B cell (primary cell): ENCODE data around the gene BAZ2B.

Experiments used
- CTCF ChIP-seq: fragments of 200-600 bp; IDR thresholded peaks from one replicate; pipeline ENCODE4 v1.8.0; 2022; ENCODE audit warnings: antibody characterized with exemption, mild to moderate bottlenecking
- EZH2 ChIP-seq: IDR thresholded peaks from 2 replicates; pipeline ENCODE4 v1.6.1; 2012; ENCODE audit warnings: borderline replicate concordance, low read depth, mild to moderate bottlenecking, moderate library complexity, low read length; ENCODE audit not compliant: insufficient read depth, poor library complexity, severe bottlenecking

DNA sequence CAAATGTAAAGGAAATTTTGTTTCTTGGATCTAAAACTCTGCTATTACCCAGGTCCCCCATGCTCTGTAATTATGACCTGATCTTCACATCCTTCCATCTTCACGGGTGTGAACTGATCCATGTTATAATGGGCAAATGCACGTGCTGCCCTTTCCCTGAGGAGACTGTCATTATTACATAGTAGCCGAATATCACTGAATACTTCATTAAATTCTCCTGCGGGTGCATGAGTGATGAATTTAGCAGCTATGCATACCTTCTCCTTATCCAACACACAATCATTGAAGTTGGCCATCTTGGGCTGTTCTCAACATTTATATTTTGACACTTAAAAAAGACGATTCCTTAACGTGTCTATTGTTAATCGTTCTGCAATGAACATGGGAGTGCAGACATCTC is 153.4 kb downstream of the BAZ2B start:
- no peak for TF ChIP-seq CTCF
- no peak for TF ChIP-seq EZH2
